HG03469 (cell line): Measurements from ENCODE around the gene ZGLP1.

Experiments used
- ATAC-seq: cut with Tn5 transposase; IDR thresholded peaks from one replicate; pipeline ENCODE4 v1.9.1; 2021; ENCODE audit warnings: mild to moderate bottlenecking, moderate library complexity, moderate number of reproducible peaks; ENCODE audit not compliant: unreplicated experiment

ZGLP1 gene

GRCh38 chr19:10255358-10255757 is 54.3 kb downstream of the ZGLP1 start:
- no peak for ATAC-seq
